ENCODE data around the gene TRIM7. TPM values are rescaled to one million over a fixed set of nuclear protein-coding genes. Genes with fewer than 3 reads are reported as not detected.

Gene TRIM7
- total RNA-seq, 1 experiment from 2014 or later, result not detected

DNA sequence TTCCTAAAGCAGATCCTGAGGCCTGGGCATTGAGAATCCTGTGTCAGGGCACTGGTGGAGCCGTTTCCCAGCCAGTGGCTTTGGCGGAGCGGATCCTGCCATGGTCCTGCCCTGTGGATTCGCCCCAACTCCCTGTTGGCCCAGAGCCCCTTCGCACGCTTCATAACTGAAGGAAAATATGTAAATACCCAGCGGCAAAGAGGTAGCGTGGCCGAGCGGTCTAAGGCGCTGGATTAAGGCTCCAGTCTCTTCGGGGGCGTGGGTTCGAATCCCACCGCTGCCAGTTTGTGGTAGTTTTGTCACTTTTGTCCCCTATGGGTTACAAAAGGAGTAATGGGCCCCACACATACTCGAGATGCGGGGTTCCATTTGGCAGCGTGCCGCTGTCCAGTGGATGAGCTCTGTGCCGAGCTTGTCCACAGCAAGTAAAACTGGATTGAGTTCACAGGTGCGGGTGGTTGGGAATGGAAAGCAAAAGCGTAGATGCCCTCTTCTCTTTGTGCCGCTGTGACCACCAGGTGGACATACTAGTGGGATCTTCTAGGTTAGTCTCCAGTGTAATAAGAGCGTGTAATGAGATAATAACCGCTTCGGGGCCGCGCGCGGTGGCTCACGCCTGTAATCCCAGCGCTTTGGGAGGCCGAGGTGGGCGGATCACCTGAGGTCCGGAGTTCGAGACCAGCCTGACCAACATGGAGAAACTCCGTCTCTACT lies 17.3 kb downstream of the TRIM7 start:
- Histone ChIP-seq H3K36me3 (ENCODE audit: insufficient read depth, low read length, poor library complexity, severe bottlenecking) (no peaks in the 10 kb centered on the region), H3K9me3 (ENCODE audit: low read depth, low read length, poor library complexity, severe bottlenecking) (no peaks in the 10 kb centered on the region), H3K4me1 (ENCODE audit: insufficient read depth, low read length, poor library complexity, severe bottlenecking) (peaks cover 6% of the 10 kb centered on the region), H3K27me3 (replicated peaks; ENCODE audit: insufficient read depth, low read depth, low read length, poor library complexity) (no peaks in the 10 kb centered on the region), H3K27ac (ENCODE audit: low read depth, low read length, poor library complexity, severe bottlenecking) (peak overlapping the region; percentile 62), H3K4me3 (ENCODE audit: low read depth, low read length, poor library complexity, severe bottlenecking) (peak overlapping the region; percentile 71)
- intact Hi-C loops (cut with micrococcal nuclease; ENCODE audit: unreplicated experiment), result loop anchor here (1.0 kb wide), 1 partner anchor 20 kb away; no protein-coding TSS in a partner anchor
- peak; percentile 86 for DNase-seq (ENCODE audit: low spot score)
- ChIA-PET CTCF (no interaction called here), POLR2A (ENCODE audit: low non-redundant PET) (no interaction called here)
- TF ChIP-seq, protein P1, sequence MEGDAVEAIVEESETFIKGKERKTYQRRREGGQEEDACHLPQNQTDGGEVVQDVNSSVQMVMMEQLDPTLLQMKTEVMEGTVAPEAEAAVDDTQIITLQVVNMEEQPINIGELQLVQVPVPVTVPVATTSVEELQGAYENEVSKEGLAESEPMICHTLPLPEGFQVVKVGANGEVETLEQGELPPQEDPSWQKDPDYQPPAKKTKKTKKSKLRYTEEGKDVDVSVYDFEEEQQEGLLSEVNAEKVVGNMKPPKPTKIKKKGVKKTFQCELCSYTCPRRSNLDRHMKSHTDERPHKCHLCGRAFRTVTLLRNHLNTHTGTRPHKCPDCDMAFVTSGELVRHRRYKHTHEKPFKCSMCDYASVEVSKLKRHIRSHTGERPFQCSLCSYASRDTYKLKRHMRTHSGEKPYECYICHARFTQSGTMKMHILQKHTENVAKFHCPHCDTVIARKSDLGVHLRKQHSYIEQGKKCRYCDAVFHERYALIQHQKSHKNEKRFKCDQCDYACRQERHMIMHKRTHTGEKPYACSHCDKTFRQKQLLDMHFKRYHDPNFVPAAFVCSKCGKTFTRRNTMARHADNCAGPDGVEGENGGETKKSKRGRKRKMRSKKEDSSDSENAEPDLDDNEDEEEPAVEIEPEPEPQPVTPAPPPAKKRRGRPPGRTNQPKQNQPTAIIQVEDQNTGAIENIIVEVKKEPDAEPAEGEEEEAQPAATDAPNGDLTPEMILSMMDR (conservative IDR thresholded peaks at IDR 0.05; ENCODE audit: low read depth, low read length), result peak; percentile 28; the same call in 1 of the 2 replicates
- no peak for TF ChIP-seq EZH2 (IDR thresholded peaks at IDR 0.05; ENCODE audit: borderline replicate concordance, low read depth, low read length, poor library complexity, severe bottlenecking)
- BruUV-seq (replicated peaks), result no TSS peak

DNA sequence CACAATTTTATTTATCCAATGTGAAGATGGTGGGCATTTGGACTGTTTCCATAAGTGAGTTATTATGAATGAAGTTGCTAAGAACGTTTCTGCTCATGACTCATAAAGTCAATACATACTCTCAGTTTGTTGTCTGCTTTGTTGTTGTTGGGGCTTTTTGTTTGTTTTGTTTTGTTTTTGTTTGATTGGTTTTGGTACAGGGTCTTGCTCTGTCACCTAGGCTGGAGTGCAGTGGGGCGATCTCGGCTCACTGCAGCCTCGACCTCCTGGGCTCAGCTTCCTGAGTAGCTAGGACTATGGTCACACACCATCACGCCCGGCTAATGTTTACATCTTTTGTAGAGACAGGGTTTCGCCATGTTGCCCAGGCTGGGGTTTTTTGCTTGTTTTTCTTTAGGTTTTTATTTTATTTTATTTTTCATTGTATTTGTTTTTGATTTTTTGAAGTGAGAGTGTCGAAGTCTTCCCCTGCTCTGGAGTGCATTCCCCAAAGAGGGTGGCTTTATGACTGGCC lies 18.0 kb downstream of the TRIM7 start:
- no TSS peak for BruUV-seq (replicated peaks)

DNA sequence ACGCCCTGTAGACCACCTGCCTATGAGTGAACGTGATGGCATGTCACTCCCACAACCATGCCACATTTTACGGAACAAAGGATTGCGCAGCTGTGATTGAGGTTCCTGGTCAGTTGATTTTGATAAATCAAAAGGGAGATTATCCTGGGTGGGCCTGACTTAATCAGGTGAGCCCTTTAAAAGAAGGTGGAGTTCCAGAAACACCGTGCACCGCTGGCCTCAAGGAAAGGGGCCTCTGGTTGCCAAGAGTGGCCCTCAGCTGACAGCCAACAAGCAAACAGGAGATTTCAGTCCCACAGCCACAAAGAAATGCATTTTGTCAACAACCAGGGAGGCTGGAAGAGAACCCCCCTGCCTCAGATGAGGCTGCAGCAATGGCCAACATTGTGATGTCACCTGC lies 19.0 kb downstream of the TRIM7 start:
- BruUV-seq (replicated peaks), result no TSS peak

More for the DNA sequence above, 18.0 kb downstream of the TRIM7 start:
- ChIA-PET POLR2A (ENCODE audit: low non-redundant PET) (interaction anchor here (0.6 kb wide), 1 partner anchor 9 kb away, joined by 4 read pairs; no protein-coding TSS in a partner anchor), CTCF (no interaction called here)
- H3K4me1 ChIP-seq (ENCODE audit: insufficient read depth, low read length, poor library complexity, severe bottlenecking), result peaks cover 6% of the 10 kb centered on the region
- H3K27ac ChIP-seq (ENCODE audit: low read depth, low read length, poor library complexity, severe bottlenecking), result no peak overlapping the region
- H3K36me3 ChIP-seq (ENCODE audit: insufficient read depth, low read length, poor library complexity, severe bottlenecking), result no peaks in the 10 kb centered on the region
- H3K9me3 ChIP-seq (ENCODE audit: low read depth, low read length, poor library complexity, severe bottlenecking), result no peaks in the 10 kb centered on the region
- no peak for TF ChIP-seq EZH2 (IDR thresholded peaks at IDR 0.05; ENCODE audit: borderline replicate concordance, low read depth, low read length, poor library complexity, severe bottlenecking)
- TF ChIP-seq, protein P1 (conservative IDR thresholded peaks at IDR 0.05; ENCODE audit: low read depth, low read length), result no peak
- DNase-seq (ENCODE audit: low spot score), result no peak
- intact Hi-C loops (cut with micrococcal nuclease; ENCODE audit: unreplicated experiment), result no loop called here
- H3K27me3 ChIP-seq (replicated peaks; ENCODE audit: insufficient read depth, low read depth, low read length, poor library complexity), result no peaks in the 10 kb centered on the region
- H3K4me3 ChIP-seq (ENCODE audit: low read depth, low read length, poor library complexity, severe bottlenecking), result peak overlapping the region; percentile 71

More for the DNA sequence above, 19.0 kb downstream of the TRIM7 start:
- Histone ChIP-seq H3K4me1 (ENCODE audit: insufficient read depth, low read length, poor library complexity, severe bottlenecking) (peaks cover 6% of the 10 kb centered on the region), H3K27ac (ENCODE audit: low read depth, low read length, poor library complexity, severe bottlenecking) (no peak overlapping the region), H3K27me3 (replicated peaks; ENCODE audit: insufficient read depth, low read depth, low read length, poor library complexity) (no peaks in the 10 kb centered on the region), H3K9me3 (ENCODE audit: low read depth, low read length, poor library complexity, severe bottlenecking) (no peaks in the 10 kb centered on the region), H3K36me3 (ENCODE audit: insufficient read depth, low read length, poor library complexity, severe bottlenecking) (no peaks in the 10 kb centered on the region), H3K4me3 (ENCODE audit: low read depth, low read length, poor library complexity, severe bottlenecking) (no peak overlapping the region)
- intact Hi-C loops (cut with micrococcal nuclease; ENCODE audit: unreplicated experiment), result no loop called here
- no peak for DNase-seq (ENCODE audit: low spot score)
- TF ChIP-seq, protein P1 (conservative IDR thresholded peaks at IDR 0.05; ENCODE audit: low read depth, low read length), result no peak
- TF ChIP-seq EZH2 (IDR thresholded peaks at IDR 0.05; ENCODE audit: borderline replicate concordance, low read depth, low read length, poor library complexity, severe bottlenecking), result no peak
- ChIA-PET CTCF (no interaction called here), POLR2A (ENCODE audit: low non-redundant PET) (no interaction called here)
